Activated CD8-positive, alpha-beta T cell treated with anti-CD3 and anti-CD28 coated beads for 36 hours (primary cell): Measurements from ENCODE around the gene UBE2S. TPM values are rescaled to one million over a fixed set of nuclear protein-coding genes. Genes with fewer than 3 reads are reported as not detected.

ENCODE experiments used
- ATAC-seq: fragments of 200-7000 bp; cut with Tn5 transposase; one replicate; pipeline ENCODE4 v1.10.0; 2021; ENCODE audit warnings: mild to moderate bottlenecking, moderate library complexity
- CTCF ChIA-PET: fragments of 350-600 bp; sonication (Branson Sonifier 250); formaldehyde crosslinking; loops from one replicate; lab custom pipeline; 2021; ENCODE audit warnings: antibody characterized with exemption; lab: Charles Lee
- POLR2A ChIA-PET: fragments of 350-600 bp; sonication (Branson Sonifier 250); formaldehyde crosslinking; loops from one replicate; lab custom pipeline; 2021; ENCODE audit warnings: antibody characterized with exemption; lab: Charles Lee
- DNase-seq: peaks from one replicate; pipeline ENCODE4 v3.0.0-alpha.2; 2020
- H3K27ac Mint-ChIP-seq: one replicate; pipeline ENCODE4 v1.8.0; 2021; ENCODE audit warnings: mild to moderate bottlenecking, mixed read lengths
- H3K27me3 Mint-ChIP-seq: one replicate; pipeline ENCODE4 v1.8.0; 2021; ENCODE audit warnings: mixed read lengths
- H3K36me3 Mint-ChIP-seq: one replicate; pipeline ENCODE4 v1.8.0; 2021; ENCODE audit warnings: low read depth, mixed read lengths
- H3K4me1 Mint-ChIP-seq: one replicate; pipeline ENCODE4 v1.8.0; 2021; ENCODE audit warnings: low read depth, mixed read lengths
- H3K4me3 Mint-ChIP-seq: one replicate; pipeline ENCODE4 v1.8.0; 2021; ENCODE audit warnings: mild to moderate bottlenecking, moderate library complexity, mixed read lengths
- H3K9me3 Mint-ChIP-seq: one replicate; pipeline ENCODE4 v1.8.0; 2021; ENCODE audit warnings: mixed read lengths
- CTCF ChIP-seq: fragments of 200-600 bp; IDR thresholded peaks from one replicate; pipeline ENCODE4 v1.8.0; 2022; ENCODE audit warnings: antibody characterized with exemption, mild to moderate bottlenecking
- intact Hi-C: fragments of 100-400 bp; cut with micrococcal nuclease; formaldehyde crosslinking; loops from one replicate; pipeline ENCODE4 v1.10.0; 2022
- total RNA-seq, 2 experiments: library from RNA; stranded (reverse); gene quantifications; one replicate each; pipeline ENCODE4 v1.2.3, GENCODE V29; 2021

The UBE2S gene
- total RNA-seq, 2 experiments from 2014 or later: 229 to 241 TPM

- POLR2A ChIA-PET: no interaction called here
- no peak for ATAC-seq
- intact Hi-C loops: no loop called here
- Mint-ChIP-seq H3K9me3 (no peaks in the 10 kb centered on the region), H3K36me3 (no peaks in the 10 kb centered on the region), H3K4me3 (no peak overlapping the region), H3K27ac (no peak overlapping the region), H3K4me1 (no peaks in the 10 kb centered on the region), H3K27me3 (peaks cover 41% of the 10 kb centered on the region)
- no peak for DNase-seq
- no peak for TF ChIP-seq CTCF
- CTCF ChIA-PET: no interaction called here
These were observed 26.9 kb upstream of the UBE2S start for GRCh38 chr19:55434356-55434919.

GRCh38 chr19:55433292-55433691 is 25.7 kb upstream of the UBE2S start:
- intact Hi-C loops: no loop called here
- ChIA-PET CTCF (no interaction called here), POLR2A (no interaction called here)
- Mint-ChIP-seq H3K4me1 (no peaks in the 10 kb centered on the region), H3K36me3 (no peaks in the 10 kb centered on the region), H3K9me3 (no peaks in the 10 kb centered on the region), H3K27me3 (peaks cover 35% of the 10 kb centered on the region), H3K27ac (no peak overlapping the region), H3K4me3 (no peak overlapping the region)
- DNase-seq (no peak), ATAC-seq (no peak)
- TF ChIP-seq CTCF: no peak

DNA sequence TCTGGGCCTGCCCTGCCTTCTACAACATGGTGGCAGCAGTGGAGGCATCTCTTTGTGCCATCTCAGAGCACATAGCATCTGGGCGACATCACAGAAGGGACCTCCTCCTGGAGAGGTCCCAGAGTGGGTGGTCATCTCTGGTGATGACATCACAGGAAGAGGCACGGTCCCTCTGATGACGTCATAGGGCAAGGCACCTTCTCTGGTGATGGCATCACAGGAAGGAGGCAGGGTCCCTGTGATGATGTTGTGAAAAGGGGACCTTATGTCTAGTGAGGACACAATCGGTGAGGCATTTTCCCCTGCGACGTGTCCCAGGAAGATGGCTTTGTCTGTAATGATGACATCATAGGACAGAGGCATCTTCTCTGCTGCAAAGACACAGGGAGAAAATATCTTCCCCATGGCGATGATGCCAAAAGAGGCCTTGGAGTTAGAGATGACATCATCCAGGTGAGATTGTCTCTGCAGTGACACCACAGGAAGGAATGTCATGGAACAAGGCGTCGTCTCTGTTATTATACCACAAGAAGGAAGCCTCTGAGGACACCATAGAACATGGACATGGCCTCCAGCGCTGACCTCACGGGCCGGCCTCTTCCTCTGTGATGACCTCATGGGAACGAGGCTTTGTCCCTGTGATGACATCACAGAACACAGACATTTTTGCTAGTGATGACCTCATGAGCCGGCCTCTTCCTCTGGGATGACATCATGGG is 24.8 kb upstream of the UBE2S start:
- DNase-seq: no peak
- intact Hi-C loops: no loop called here
- TF ChIP-seq CTCF: no peak
- no peak overlapping the region for H3K4me3 Mint-ChIP-seq
- H3K36me3 Mint-ChIP-seq: no peaks in the 10 kb centered on the region
- no peak for ATAC-seq
- no peaks in the 10 kb centered on the region for H3K9me3 Mint-ChIP-seq
- H3K4me1 Mint-ChIP-seq: no peaks in the 10 kb centered on the region
- ChIA-PET POLR2A (no interaction called here), CTCF (no interaction called here)
- H3K27me3 Mint-ChIP-seq: peaks cover 37% of the 10 kb centered on the region
- H3K27ac Mint-ChIP-seq: no peak overlapping the region

GRCh38 chr19:55431183-55431582 is 23.6 kb upstream of the UBE2S start:
- intact Hi-C loops: no loop called here
- no peak for DNase-seq

More at GRCh38 chr19:55431183-55431582, 23.6 kb upstream of the UBE2S start:
- no peak for ATAC-seq
- ChIA-PET POLR2A (no interaction called here), CTCF (no interaction called here)
- Mint-ChIP-seq H3K4me3 (no peak overlapping the region), H3K27me3 (peaks cover 28% of the 10 kb centered on the region), H3K27ac (no peak overlapping the region), H3K9me3 (no peaks in the 10 kb centered on the region), H3K4me1 (no peaks in the 10 kb centered on the region), H3K36me3 (no peaks in the 10 kb centered on the region)
- no peak for TF ChIP-seq CTCF
